HG02852 (cell line): ENCODE measurements around the gene OVOL2.
"Not testable (repeated sequence)": the region's sequence is repeated elsewhere in the genome, so short reads cannot be mapped to it uniquely, and the experiment has no call there.

ENCODE experiments used
- ATAC-seq: cut with Tn5 transposase; IDR thresholded peaks from one replicate; pipeline ENCODE4 v1.9.1; 2021; ENCODE audit warnings: mild to moderate bottlenecking, moderate library complexity; ENCODE audit not compliant: unreplicated experiment

Gene OVOL2

DNA sequence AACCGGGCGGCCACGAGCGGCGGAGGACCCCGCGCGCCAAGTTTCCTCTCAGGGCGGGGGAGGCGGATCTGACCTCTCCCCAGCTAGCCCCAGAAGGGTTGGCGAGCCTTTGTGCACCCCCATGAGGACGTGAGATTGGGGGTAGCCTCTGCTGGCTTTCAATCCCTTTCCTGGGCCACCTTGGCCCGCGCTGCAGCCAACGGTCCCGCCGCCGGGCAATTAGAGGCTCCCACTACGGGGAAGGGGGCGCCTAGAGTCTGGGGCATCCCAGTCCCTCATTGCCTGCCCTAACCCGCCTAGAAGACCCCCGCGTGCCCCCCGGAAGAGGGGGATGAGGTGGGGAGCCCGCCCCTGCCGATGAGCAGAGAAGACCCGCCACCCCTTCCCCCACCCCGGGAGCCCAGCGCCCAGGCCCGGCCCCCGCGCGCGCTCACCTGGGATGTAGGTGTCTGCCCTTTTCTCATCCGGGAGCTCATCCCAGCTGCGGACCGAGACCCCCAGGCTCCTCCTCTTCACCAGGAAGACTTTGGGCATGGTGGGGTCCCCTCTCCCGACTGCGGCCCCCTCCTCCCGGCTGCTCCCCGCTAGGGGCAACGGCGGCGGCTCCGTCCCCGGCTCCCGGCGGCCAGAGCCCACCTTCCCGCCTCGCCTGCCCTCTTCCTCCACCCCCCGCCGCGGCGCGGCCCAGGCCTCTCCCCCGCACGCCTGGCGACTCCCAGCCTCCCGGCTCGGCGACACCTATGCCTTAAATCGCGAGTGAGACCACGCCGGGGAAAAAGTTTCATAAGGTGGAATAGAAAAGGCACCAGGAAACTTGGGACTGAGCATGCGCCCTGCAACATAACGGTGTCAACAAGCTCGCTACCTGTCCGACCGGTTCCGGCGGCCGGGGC lies at the start of gene OVOL2:
Gene OVOL2 (minus strand): TSS at position 816 of the 893 bp plus-strand sequence. CDS start 282 bp downstream, at position 534.
- no peak for ATAC-seq

DNA sequence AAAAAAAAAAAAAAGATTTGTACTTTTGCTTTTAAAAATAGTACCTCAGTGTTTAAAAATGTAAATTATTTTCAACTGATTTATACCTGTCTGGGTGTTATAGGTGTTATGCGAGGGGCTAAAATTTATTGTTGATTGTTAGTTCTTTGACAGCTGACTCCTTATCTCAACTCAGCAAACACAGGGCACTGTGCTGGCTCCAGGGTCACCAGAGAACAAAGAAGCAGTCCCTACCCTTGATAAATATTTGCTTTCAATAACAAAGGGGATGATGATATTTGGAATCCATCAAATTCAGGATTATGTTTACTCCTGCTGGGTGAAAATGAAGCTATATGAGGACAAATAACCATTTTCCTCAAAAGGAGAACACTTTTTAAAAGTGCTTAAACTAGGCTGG lies 45.8 kb upstream of the OVOL2 start:
- no peak for ATAC-seq

GRCh38 chr20:18101125-18101810 lies 43.6 kb upstream of the OVOL2 start:
- no peak for ATAC-seq

DNA sequence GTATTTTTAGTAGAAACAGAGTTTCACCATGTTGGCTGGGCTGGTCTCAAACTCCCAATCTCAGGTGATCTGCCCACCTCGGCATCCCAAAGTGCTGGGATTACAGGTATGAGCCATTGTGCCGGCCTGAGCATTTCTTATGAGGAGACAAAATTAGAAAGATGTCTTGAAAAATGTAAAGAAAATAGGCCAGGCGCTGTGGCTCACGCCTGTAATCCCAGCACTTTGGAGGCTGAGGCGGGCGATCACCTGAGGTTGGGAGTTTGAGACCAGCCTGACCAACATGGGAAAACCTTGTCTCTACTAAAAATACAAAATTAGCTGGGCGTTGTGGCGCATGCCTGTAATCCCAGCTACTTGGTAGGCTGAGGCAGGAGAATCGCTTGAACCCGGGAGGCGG lies 42.9 kb upstream of the OVOL2 start:
- not testable (repeated sequence) for ATAC-seq

DNA sequence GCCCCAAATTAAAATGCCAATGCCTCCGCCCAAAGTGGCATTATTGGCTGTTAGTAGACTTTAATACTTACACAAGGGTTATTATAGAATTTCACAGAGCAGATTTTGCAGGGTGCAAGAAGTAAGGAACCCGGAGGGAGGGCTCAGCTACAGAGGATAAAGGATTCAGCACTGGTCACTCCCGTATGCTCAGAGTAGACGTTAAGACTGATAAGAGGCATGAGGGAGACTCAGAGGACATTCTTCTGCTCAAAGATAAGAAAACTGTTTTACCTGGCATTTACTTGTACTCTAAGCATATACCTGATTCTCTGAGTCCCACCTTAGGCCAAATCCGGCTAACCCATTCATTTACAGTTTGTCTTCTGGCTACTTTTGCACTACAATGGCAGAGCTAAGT lies 36.5 kb upstream of the OVOL2 start:
- ATAC-seq, result no peak

GRCh38 chr20:18093388-18093787 lies 35.7 kb upstream of the OVOL2 start:
- no peak for ATAC-seq

DNA sequence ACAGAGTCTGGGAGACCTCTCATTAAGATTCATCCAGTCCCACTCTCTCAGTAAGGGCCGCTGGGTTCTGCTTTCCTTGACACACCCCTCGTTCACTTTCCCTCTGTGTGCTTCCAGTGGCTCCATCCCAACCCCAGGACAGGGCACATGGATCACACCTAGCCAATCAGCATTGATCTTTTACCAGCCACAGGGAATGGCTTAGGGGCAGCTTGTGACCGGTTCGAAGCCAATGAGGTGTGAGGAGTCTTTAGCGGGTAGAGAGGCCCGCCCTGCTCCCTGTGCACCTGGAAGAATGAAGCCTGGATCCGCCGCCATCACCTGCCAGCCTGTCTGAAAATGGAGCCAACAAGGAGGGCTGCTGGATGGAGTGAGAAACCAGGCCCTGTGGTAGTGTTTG lies 35.2 kb upstream of the OVOL2 start:
- no peak for ATAC-seq

- ATAC-seq, result no peak
These were observed 33.9 kb upstream of the OVOL2 start for GRCh38 chr20:18091623-18092022.

- no peak for ATAC-seq
These were observed 32.8 kb upstream of the OVOL2 start for GRCh38 chr20:18090477-18090876.

DNA sequence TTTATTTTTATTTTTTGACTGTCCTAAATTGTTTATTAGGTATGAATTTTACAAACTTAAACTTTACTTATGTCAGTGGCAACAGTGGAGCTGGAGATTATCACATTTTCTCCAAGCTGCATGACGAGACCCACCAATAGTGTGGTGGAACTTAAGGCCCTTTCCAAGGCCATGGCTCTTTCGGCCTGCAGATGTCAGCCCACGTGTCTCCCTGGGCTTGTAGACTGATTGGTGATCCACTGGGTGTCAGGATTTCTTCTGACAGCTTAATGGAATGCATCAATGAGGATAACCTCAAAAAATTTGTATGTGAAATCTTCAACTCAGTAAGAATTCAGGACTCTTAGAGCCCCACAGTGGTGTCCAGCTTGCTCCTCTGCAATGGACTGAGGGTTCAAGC lies 32.3 kb upstream of the OVOL2 start:
- no peak for ATAC-seq

GRCh38 chr20:18088841-18089240 lies 31.1 kb upstream of the OVOL2 start:
- ATAC-seq, result not testable (repeated sequence)

DNA sequence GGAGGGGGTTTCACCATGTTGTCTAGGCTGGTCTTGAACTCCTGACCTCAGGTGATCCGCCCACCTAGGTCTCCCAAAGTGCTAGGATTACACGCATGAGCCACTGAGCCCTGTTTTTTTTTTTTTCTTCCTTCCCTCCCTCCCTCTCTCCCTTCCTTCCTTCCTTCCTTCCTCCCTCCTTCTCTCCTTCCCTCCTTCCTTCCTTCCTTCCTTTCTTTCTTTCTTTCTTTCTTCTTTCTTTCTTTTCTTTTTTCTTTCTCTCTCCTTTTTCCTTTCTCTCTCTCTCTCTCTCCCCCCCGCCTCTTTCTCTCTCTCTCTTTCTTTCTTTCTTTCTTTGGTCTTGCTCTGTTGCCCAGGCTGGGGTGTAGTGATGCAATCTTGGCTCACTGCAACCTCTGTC lies 30.6 kb upstream of the OVOL2 start:
- not testable (repeated sequence) for ATAC-seq

GRCh38 chr20:18087054-18087453 lies 29.3 kb upstream of the OVOL2 start:
- no peak for ATAC-seq

GRCh38 chr20:18080836-18081235 lies 23.1 kb upstream of the OVOL2 start:
- not testable (repeated sequence) for ATAC-seq

DNA sequence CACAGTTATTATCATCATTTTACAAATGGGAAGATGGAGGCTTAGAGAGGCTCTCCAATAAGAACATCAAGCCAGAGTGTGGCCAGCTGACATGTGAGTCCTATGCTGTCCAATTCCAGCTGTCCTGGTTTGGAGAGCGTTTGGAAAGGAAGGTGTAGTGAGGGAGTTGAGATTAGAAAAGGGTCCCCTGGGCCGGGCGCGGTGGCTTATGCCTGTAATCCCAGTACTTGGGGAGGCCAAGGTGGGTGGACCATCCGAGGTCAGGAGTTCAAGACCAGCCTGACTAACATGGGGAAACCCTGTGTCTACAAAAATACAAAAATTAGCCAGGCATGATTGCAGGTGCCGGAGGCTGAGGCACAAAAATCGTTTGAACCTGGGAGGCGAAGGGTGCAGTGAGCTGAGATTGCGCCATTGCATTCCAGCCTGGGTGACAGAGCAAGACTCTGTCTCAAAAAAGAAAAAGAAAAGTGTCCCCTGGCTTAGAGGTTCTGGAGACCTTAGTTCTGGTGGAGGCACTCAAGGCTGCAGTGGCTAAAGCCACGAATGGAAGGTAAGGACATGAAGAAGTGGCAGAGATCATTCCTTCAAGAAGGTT lies 22.1 kb upstream of the OVOL2 start:
- ATAC-seq, result no peak

DNA sequence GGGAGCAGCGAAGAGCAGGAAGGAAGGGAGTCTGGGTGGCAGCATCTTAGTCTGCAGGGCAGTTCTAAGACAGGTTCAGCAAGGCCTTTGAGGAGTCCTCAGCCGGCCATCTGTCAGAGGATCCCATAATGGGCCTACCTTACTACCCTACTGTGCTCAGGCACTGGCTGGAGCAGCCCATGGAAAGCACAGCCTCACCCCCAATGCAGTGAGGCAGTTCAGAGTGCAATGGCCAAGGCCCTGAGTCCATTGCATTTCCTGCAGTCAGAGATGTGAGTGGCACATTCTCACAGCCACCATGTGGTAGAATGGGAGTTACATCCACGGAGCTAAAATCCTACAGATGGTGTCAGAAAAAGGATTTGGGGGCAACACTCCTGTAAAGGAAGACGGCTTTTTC lies 19.4 kb upstream of the OVOL2 start:
- no peak for ATAC-seq

DNA sequence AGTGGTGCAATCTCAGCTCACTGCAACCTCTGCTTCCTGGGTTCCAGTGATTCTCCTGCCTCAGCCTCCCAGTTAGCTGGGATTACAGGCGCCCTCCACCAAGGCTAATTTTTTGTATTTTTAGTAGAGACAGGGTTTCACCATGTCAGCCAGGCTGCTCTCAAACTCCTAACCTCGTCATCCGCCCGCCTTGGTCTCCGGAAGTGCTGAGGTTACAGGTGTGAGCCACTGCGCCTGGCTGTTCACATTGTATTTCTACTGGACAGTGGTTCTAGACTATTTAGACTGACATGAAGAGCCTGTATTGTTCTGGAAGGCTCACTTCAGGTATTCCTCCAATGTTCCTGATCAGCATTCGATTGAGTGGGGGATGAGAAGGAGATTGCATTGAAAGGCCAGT lies 14.8 kb upstream of the OVOL2 start:
- no peak for ATAC-seq

- ATAC-seq, result no peak
These were observed 9.0 kb upstream of the OVOL2 start for GRCh38 chr20:18066421-18067333.

DNA sequence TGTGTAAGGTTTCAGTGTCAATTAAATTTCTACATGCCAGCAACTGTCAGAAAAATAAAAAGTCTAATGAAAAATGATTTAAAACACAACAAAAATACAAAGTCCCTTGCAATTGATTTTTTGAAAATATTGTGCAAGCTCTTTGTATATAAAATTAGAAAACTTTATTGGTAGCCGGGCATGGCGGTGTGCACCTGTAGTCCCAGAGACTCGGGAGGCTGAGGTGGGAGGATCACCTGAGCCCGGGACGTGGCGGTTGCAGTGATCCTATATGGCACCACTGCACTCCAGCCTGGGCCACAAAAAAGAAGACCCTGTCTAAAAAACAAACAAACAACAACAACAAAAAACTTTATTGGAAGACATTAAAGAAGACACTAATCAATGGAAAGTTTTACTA lies 6.0 kb upstream of the OVOL2 start:
- ATAC-seq, result no peak

DNA sequence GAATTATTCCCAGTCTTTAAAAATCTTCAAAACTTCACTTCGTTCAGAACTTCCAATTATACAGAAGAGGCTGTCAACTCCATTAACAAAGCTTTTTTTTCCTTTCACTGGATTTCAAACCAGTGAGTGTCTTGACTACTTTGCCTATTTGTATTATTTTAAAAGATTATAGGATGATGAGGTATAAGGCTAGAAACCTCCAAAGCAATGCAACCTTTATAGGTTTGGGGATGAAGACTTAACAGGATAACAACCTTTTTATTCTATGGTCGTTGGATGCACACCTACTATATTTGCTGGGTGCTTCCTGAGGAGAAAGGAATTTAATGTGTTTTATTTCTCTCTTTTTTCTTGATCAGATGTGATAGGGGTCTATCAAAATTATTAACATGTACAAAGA lies 1.9 kb upstream of the OVOL2 start:
- ATAC-seq, result no peak
